ENCODE results near the gene BNIP1. TPM values are rescaled to one million over a fixed set of nuclear protein-coding genes. Genes with fewer than 3 reads are reported as not detected.

Gene BNIP1
- total RNA-seq, 1 donor from 2014 or later: 17.4 TPM

DNA sequence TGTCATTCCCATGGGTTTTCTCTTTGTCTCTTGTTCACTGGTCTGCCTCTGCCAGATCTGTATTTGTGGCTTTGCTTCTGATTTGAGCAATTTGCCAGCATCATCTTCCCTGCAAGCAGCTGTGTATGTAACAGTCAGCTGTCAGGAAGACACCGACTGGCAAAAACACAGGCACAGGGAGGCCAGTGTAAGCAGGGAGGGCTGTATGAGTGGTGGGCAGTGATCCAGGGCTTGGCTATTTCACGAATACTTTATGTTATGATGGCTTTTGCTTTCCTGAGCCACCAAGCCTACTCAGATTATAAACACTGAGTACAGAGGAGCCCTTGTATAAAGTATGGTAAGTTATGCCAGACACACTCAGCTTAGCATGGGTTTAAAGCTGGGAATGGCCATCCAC lies 11.6 kb downstream of the BNIP1 start:
- H3K4me3 ChIP-seq (ENCODE audit: low read depth, low read length): no peak overlapping the region
- TF ChIP-seq, protein P1, sequence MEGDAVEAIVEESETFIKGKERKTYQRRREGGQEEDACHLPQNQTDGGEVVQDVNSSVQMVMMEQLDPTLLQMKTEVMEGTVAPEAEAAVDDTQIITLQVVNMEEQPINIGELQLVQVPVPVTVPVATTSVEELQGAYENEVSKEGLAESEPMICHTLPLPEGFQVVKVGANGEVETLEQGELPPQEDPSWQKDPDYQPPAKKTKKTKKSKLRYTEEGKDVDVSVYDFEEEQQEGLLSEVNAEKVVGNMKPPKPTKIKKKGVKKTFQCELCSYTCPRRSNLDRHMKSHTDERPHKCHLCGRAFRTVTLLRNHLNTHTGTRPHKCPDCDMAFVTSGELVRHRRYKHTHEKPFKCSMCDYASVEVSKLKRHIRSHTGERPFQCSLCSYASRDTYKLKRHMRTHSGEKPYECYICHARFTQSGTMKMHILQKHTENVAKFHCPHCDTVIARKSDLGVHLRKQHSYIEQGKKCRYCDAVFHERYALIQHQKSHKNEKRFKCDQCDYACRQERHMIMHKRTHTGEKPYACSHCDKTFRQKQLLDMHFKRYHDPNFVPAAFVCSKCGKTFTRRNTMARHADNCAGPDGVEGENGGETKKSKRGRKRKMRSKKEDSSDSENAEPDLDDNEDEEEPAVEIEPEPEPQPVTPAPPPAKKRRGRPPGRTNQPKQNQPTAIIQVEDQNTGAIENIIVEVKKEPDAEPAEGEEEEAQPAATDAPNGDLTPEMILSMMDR (IDR thresholded peaks at IDR 0.05; ENCODE audit: insufficient read depth, low read length, severe bottlenecking): no peak
- no peak for DNase-seq (ENCODE audit: low read depth)
- FAIRE-seq: no peak
- no peaks in the 10 kb centered on the region for H3K27me3 ChIP-seq (ENCODE audit: control insufficient read depth, insufficient read depth, low read length)
- peaks cover 6% of the 10 kb centered on the region for H3K36me3 ChIP-seq (ENCODE audit: control insufficient read depth, insufficient read depth, low read length)

DNA sequence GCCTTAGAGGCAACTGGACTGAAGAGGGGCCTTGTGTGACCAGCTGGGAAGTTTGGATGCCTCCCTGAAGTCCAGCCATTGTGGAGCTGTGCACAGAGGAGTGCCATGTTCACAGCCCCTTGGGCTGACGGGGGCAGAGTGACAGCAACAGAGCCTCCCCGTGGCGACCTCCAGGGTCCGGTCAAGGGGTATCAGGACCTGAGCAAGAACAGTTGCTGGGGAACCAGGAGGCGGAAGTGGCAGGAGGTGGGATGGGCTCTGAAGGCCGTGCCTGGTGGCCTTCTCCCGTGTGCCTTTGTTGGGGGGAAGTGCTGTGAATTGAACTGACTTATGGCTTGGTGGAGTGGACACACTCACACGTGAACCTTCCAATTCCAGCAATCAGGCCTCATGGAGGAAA lies 14.0 kb downstream of the BNIP1 start:
- peaks cover 7% of the 10 kb centered on the region for H3K36me3 ChIP-seq (ENCODE audit: control insufficient read depth, insufficient read depth, low read length)
- H3K4me3 ChIP-seq (ENCODE audit: low read depth, low read length): no peak overlapping the region
- no peak for FAIRE-seq
- TF ChIP-seq, protein P1 (IDR thresholded peaks at IDR 0.05; ENCODE audit: insufficient read depth, low read length, severe bottlenecking): no peak
- H3K27me3 ChIP-seq (ENCODE audit: control insufficient read depth, insufficient read depth, low read length): no peaks in the 10 kb centered on the region
- DNase-seq (ENCODE audit: low read depth): no peak

DNA sequence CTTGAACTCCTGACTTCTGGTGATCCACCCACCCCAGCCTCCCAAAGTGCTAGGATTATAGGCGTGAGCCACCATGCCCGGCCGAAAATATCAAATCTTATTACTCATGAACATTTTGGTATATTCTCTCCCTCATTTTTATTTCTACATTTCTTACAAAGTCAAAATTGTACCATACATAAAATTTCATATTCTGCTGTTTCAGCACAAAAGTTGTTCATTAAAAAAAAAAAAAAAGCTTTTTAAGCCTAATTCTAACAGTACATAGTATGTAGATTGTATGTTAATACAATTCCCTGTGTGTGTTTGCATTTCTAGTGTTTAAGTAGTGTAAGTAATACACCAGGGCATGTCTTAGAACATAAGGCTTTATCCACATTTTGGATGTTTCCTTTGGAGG lies 14.9 kb downstream of the BNIP1 start:
- no peaks in the 10 kb centered on the region for H3K27me3 ChIP-seq (ENCODE audit: control insufficient read depth, insufficient read depth, low read length)
- FAIRE-seq: no peak
- H3K4me3 ChIP-seq (ENCODE audit: low read depth, low read length): no peak overlapping the region
- H3K36me3 ChIP-seq (ENCODE audit: control insufficient read depth, insufficient read depth, low read length): peaks cover 7% of the 10 kb centered on the region
- DNase-seq (ENCODE audit: low read depth): no peak
- TF ChIP-seq, protein P1 (IDR thresholded peaks at IDR 0.05; ENCODE audit: insufficient read depth, low read length, severe bottlenecking): no peak

DNA sequence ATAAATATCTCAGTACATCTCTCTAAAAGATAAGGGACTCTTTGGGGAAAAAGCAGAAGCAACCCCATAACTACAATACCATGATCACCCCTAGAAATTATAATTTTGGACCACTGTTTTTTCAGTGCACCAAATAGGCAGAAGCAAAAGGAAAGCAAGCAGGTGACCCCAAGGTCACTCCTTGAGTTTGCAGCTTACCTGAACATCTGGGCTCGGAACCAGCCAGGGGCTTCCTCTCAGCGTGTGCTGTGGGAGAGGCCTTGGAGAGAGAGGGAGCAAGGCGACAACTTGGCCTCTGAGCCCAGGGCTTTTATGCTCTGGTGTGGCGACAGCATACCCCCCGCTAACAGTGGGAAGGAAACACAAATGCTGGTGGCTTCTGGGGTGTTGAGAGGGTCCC lies 16.8 kb downstream of the BNIP1 start:
- Histone ChIP-seq H3K4me3 (ENCODE audit: low read depth, low read length) (no peak overlapping the region), H3K36me3 (ENCODE audit: control insufficient read depth, insufficient read depth, low read length) (peaks cover 7% of the 10 kb centered on the region), H3K27me3 (ENCODE audit: control insufficient read depth, insufficient read depth, low read length) (no peaks in the 10 kb centered on the region)
- no peak for DNase-seq (ENCODE audit: low read depth)
- no peak for FAIRE-seq
- TF ChIP-seq, protein P1 (IDR thresholded peaks at IDR 0.05; ENCODE audit: insufficient read depth, low read length, severe bottlenecking): no peak

DNA sequence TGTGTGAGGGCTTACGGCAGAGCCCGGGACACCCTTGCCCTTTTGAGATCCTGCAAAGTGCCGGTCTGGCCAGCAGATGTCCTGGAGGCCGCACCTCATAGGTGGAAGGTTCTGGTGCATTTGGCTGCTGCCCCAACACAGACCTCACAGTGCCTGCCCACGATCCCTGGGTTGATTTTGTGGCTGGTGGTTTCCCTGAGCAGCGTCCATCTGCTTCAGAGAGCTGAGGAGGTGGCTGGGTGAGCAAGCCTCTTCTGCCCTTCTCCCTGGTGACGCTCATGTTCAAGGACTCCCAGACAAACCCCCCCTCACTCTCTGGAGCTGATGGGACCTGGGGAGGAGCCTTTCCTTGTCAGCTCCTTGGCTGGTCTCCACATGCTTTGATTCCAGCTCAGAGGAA lies 18.9 kb downstream of the BNIP1 start:
- DNase-seq (ENCODE audit: low read depth) (no peak), FAIRE-seq (no peak)
- Histone ChIP-seq H3K36me3 (ENCODE audit: control insufficient read depth, insufficient read depth, low read length) (peaks cover 5% of the 10 kb centered on the region), H3K27me3 (ENCODE audit: control insufficient read depth, insufficient read depth, low read length) (no peaks in the 10 kb centered on the region), H3K4me3 (ENCODE audit: low read depth, low read length) (no peak overlapping the region)
- TF ChIP-seq, protein P1 (IDR thresholded peaks at IDR 0.05; ENCODE audit: insufficient read depth, low read length, severe bottlenecking): no peak
